A549 (cell line): ENCODE measurements around the gene OR1E2.

ENCODE experiments used
- EP300 ChIP-seq, 2 experiments: fragments of >200 bp; sonication (Bioruptor Twin); formaldehyde crosslinking; IDR thresholded peaks; 2 replicates in 1 of 2; 3 replicates in 1 of 2; pipeline ENCODE4 v1.6.1; 2016 to 2017
- TF ChIP-seq, protein P1 (sequence below): fragments of >200 bp; sonication (Bioruptor Twin); formaldehyde crosslinking; IDR thresholded peaks from 3 replicates; pipeline ENCODE4 v1.5.1; 2016

- TF ChIP-seq EP300 (IDR thresholded peaks at IDR 0.05): no peak
- TF ChIP-seq, protein P1, sequence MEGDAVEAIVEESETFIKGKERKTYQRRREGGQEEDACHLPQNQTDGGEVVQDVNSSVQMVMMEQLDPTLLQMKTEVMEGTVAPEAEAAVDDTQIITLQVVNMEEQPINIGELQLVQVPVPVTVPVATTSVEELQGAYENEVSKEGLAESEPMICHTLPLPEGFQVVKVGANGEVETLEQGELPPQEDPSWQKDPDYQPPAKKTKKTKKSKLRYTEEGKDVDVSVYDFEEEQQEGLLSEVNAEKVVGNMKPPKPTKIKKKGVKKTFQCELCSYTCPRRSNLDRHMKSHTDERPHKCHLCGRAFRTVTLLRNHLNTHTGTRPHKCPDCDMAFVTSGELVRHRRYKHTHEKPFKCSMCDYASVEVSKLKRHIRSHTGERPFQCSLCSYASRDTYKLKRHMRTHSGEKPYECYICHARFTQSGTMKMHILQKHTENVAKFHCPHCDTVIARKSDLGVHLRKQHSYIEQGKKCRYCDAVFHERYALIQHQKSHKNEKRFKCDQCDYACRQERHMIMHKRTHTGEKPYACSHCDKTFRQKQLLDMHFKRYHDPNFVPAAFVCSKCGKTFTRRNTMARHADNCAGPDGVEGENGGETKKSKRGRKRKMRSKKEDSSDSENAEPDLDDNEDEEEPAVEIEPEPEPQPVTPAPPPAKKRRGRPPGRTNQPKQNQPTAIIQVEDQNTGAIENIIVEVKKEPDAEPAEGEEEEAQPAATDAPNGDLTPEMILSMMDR: no peak
Measured at GRCh38 chr17:3401786-3402185, 31.9 kb downstream of the OR1E2 start.
